Gastrocnemius medialis (tissue), 4 donors: ENCODE data around the gene UBE2V1. TPM values are rescaled to one million over a fixed set of nuclear protein-coding genes. Genes with fewer than 3 reads are reported as not detected.

ENCODE experiments used
- ATAC-seq, 2 donors: fragments of 150-250 bp; one replicate each; pipeline ENCODE4 v1.9.1; 2016
- DNase-seq, 2 donors: peaks; one replicate each; pipeline ENCODE4 v3.0.0-alpha.2; 2019
- H3K27ac ChIP-seq, 4 donors: fragments of 200-600 bp; sonication (generic); 1 replicate in 1 of 4; 2 replicates in 3 of 4; pipeline ENCODE4 v1.5.1; 2016 to 2018; ENCODE audit warnings: mild to moderate bottlenecking in 2 of 4, moderate library complexity in 1 of 4
- H3K27me3 ChIP-seq, 3 donors: fragments of 200-600 bp; sonication (generic) in 2 of 3; 1 replicate in 1 of 3; 2 replicates in 2 of 3; pipeline versions ENCODE4 v1.5.1 to v1.6.0; 2016 to 2019; ENCODE audit warnings: mild to moderate bottlenecking in 1 of 3, moderate library complexity in 1 of 3
- H3K36me3 ChIP-seq, 2 donors: fragments of 200-600 bp; sonication (generic) in 1 of 2; one replicate each; pipeline ENCODE4 v1.5.1; 2017 to 2018
- H3K4me1 ChIP-seq, 2 donors: fragments of 200-600 bp; sonication (generic) in 1 of 2; one replicate each; pipeline ENCODE4 v1.5.1; 2016 to 2017; ENCODE audit warnings: mild to moderate bottlenecking in 2 of 2
- H3K4me3 ChIP-seq, 4 donors: fragments of 200-600 bp; sonication (generic) in 3 of 4; 1 replicate in 1 of 4; 2 replicates in 3 of 4; pipeline ENCODE4 v1.5.1; 2016 to 2019; ENCODE audit warnings: mild to moderate bottlenecking in 2 of 4
- H3K9me3 ChIP-seq, 3 donors: fragments of 200-600 bp; sonication (generic) in 2 of 3; 1 replicate in 1 of 3; 2 replicates in 2 of 3; pipeline ENCODE4 v1.5.1; 2016 to 2019
- CTCF ChIP-seq, 5 experiments: fragments of 450-650 bp in 3 of 5; fragments of 200-600 bp in 2 of 5; sonication (generic) in 2 of 5; IDR thresholded peaks in 4 of 5; conservative IDR thresholded peaks in 1 of 5; 1 replicate in 4 of 5; 2 replicates in 1 of 5; pipeline ENCODE4 v1.5.1; 2016 to 2019; ENCODE audit warnings: antibody characterized with exemption in 5 of 5, mild to moderate bottlenecking in 3 of 5, moderate library complexity in 3 of 5
- POLR2A ChIP-seq, 2 donors: fragments of 450-650 bp; IDR thresholded peaks; one replicate each; pipeline ENCODE4 v1.6.1; 2017; ENCODE audit warnings: antibody characterized with exemption in 2 of 2, mild to moderate bottlenecking in 2 of 2, moderate library complexity in 2 of 2
- in situ Hi-C, 4 donors: fragments of 200-750 bp; cut with MboI; loops; one replicate each; pipeline versions ENCODE4 v1.15.0 to v1.8.0; 2017; ENCODE audit warnings: low sequenced_read_pairs in 4 of 4
- intact Hi-C: fragments of 100-400 bp; cut with DNase I; formaldehyde crosslinking; loops from one replicate; pipeline ENCODE4 v1.15.1; 2023; ENCODE audit warnings: low total_unique reads
- total RNA-seq, 4 donors: library from RNA; depleted of rRNA; stranded (reverse); fragments of >200 nt; gene quantifications; one replicate each; pipeline versions ENCODE4 v1.1.0 to v1.2.3, GENCODE V29; 2016

The UBE2V1 gene
- total RNA-seq, 4 donors from 2014 or later, result 37.6 to 58.5 (median 46.9) TPM

DNA sequence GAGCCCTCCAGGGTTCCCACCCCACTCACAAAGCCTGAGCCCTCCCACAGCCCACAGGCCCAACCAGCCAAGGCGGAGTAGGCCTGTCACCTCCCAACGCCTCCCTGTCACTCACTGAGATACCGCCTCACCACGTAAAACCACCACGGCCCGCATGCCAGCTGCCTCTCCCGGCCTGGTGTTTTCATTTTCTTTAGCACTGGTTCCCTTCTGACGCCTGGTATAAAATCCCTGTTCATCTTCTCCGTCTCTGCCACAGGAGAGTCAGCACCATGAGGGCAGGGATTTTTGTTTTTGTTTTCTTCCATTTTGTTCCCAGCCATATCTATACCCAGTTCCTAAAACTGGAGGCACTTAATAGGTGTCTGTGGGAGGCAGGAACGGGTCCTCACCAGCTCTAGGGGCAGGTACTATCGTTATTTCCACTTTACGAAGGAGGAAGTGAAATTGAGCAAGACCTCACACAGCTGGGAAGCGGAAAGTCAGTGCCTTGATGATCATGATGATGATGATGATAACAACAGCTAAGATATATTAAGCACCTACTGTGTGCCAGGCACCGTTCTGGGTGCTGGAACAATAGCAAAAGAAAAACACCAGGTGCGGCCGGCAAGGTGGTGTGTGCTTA lies 71.6 kb downstream of the UBE2V1 start:
- ATAC-seq (no peak), DNase-seq (no peak)
- Histone ChIP-seq H3K4me1 (peaks cover 0 to 5% of the 10 kb centered on the region in 2 donors), H3K27me3 (no peaks in the 10 kb centered on the region), H3K9me3 (no peaks in the 10 kb centered on the region), H3K36me3 (no peaks in the 10 kb centered on the region), H3K4me3 (no peak overlapping the region), H3K27ac (no peak overlapping the region)
- in situ Hi-C loops, result no loop called here
- intact Hi-C loops, result no loop called here
- TF ChIP-seq POLR2A (IDR thresholded peaks at IDR 0.05) (no peak), CTCF (IDR thresholded peaks at IDR 0.05 in 4 of 5, conservative IDR thresholded peaks at IDR 0.05 in 1 of 5) (no peak)

DNA sequence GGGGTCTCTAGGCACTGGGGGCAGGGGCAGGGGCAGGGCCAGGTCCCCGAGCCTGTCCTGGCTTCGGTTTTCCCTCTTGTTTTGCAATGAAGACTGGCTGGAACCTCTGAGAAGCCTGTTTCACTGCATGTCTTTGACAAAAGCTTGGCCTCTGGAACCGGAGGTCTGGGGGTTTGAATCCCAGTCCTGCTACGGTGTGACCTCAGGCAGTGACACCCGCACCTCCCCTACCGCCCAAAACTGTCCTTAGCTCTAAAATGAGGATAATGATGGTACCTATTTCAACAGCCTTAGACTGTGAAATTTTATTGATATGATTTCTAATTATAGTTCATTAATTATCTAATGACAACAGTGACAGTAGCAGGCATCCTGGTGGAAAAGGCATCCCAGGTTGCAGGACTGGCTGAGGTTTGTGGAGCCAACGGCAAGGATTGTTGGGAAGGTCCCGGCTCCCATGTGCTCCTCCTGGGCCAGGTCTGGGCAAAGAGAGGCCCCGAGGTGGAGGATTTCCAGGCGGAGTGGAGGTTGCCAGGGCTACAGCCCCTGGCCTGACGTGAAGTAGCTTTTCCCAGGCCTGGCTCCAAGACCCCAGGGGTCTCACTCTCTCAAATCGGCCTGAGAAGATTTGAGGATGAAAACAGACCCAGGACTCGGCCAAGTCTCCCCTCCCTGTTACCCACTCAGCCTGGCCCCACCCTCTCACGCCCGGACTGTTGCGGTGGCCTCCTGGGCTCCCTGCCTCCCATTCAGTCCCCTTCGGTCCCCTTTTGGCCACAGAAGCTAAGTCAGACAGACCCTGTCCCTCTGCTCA lies 72.3 kb downstream of the UBE2V1 start:
- TF ChIP-seq CTCF (IDR thresholded peaks at IDR 0.05 in 4 of 5, conservative IDR thresholded peaks at IDR 0.05 in 1 of 5) (no peak), POLR2A (IDR thresholded peaks at IDR 0.05) (no peak)
- H3K9me3 ChIP-seq, result no peaks in the 10 kb centered on the region
- DNase-seq (no peak), ATAC-seq (no peak)
- H3K36me3 ChIP-seq, result no peaks in the 10 kb centered on the region
- no peaks in the 10 kb centered on the region for H3K27me3 ChIP-seq
- no peak overlapping the region for H3K4me3 ChIP-seq
- intact Hi-C loops (no loop called here), in situ Hi-C loops (no loop called here)
- no peaks in the 10 kb centered on the region for H3K4me1 ChIP-seq
- H3K27ac ChIP-seq, result no peak overlapping the region

DNA sequence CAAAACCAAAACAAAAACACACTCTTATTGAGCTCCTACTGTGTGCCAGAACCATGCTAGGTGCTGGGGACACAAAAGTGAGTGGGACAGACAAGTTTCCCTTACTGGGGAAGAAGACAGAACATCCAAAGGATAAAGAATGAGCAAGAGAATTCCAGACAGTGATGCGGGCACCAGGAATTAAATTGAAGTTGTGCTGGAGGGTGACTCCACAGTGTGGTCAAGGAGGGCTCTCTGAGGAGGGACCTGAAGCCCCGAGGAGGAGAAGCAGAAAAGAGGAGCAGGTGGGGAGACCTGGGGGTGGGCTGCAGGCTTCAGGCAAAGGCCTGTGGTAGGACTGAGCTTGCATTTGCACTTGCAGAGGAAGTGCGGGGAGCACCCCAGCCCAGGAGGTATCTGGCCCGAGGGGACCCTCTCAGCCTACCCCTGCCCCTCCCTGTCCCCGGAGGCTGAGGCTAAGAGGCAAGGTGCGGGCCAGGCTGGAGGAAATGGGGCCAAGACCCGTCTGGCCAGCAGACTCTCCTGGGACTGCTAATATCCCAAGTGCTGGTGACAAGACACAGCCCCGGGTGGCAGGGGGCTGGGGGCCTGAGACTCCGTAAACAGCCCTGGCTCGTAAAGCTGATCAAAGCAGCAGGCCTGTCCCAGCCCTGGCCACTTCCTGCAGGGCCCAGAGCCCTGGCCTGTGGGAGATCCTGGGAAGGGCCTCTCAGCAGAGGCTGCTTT lies 73.1 kb downstream of the UBE2V1 start:
- in situ Hi-C loops (no loop called here), intact Hi-C loops (no loop called here)
- Histone ChIP-seq H3K9me3 (no peaks in the 10 kb centered on the region), H3K4me1 (no peaks in the 10 kb centered on the region), H3K4me3 (no peak overlapping the region), H3K27ac (no peak overlapping the region), H3K36me3 (no peaks in the 10 kb centered on the region), H3K27me3 (no peaks in the 10 kb centered on the region)
- ATAC-seq (no peak), DNase-seq (no peak)
- TF ChIP-seq POLR2A (IDR thresholded peaks at IDR 0.05), result no peak
- no peak for TF ChIP-seq CTCF (IDR thresholded peaks at IDR 0.05 in 4 of 5, conservative IDR thresholded peaks at IDR 0.05 in 1 of 5)

GRCh38 chr20:50038574-50038991 lies 74.4 kb downstream of the UBE2V1 start:
- no peaks in the 10 kb centered on the region for H3K36me3 ChIP-seq
- H3K4me1 ChIP-seq, result no peaks in the 10 kb centered on the region
- no peak overlapping the region for H3K4me3 ChIP-seq
- TF ChIP-seq CTCF (IDR thresholded peaks at IDR 0.05 in 4 of 5, conservative IDR thresholded peaks at IDR 0.05 in 1 of 5), result no peak
- no peak for TF ChIP-seq POLR2A (IDR thresholded peaks at IDR 0.05)
- no peak overlapping the region for H3K27ac ChIP-seq
- ATAC-seq (no peak), DNase-seq (no peak)
- in situ Hi-C loops, result no loop called here
- intact Hi-C loops, result no loop called here
- no peaks in the 10 kb centered on the region for H3K27me3 ChIP-seq
- H3K9me3 ChIP-seq, result no peaks in the 10 kb centered on the region
